K562 (cell line): ENCODE results near the gene TRPC4. TPM values are rescaled to one million over a fixed set of nuclear protein-coding genes. Genes with fewer than 3 reads are reported as not detected.

Source experiments
- ATAC-seq: fragments of 200-7000 bp; cut with Tn5 transposase; 3 replicates; pipeline ENCODE4 v1.9.1; 2020; ENCODE audit warnings: moderate library complexity
- BruUV-seq: library from RNA; stranded (reverse); fragments of 400-500 nt; replicated peaks from 2 replicates; lab custom pipeline; 2021; lab: Mats Ljungman, UMichigan
- CTCF ChIA-PET: fragments of 300-600 bp; formaldehyde crosslinking; extraction: SDS; loops from one replicate; lab custom pipeline; 2021; ENCODE audit warnings: low intra/inter-chr PET ratio; lab: Yijun Ruan, JAX
- POLR2A ChIA-PET: fragments of 300-600, 350-650 bp; sonication (Branson Sonifier 250); formaldehyde crosslinking; extraction: SDS; loops from one replicate; lab custom pipeline; 2021; ENCODE audit warnings: antibody characterized with exemption, inconsistent platforms; lab: Yijun Ruan, JAX
- DNase-seq, 4 experiments: peaks; one replicate each; pipeline versions ENCODE4 v3.0.0 to v3.0.0-alpha.2; 2011 to 2018; ENCODE audit warnings: low spot score in 3 of 4, mixed read lengths in 3 of 4; ENCODE audit errors: extremely low read depth in 1 of 4
- FAIRE-seq: peaks from 2 replicates; lab custom pipeline; 2011; peaks lifted over from hg19 to GRCh38; lab: Jason Lieb, UNC
- H2AFZ ChIP-seq: 2 replicates; pipeline ENCODE4 v1.6.0; 2011; ENCODE audit warnings: low read depth, low read length, control low read depth, inconsistent platforms
- H3K27ac ChIP-seq: fragments of 200-600 bp; 3 replicates; pipeline ENCODE4 v1.8.0; 2011; ENCODE audit warnings: low read depth, mild to moderate bottlenecking, control low read depth, inconsistent platforms, low read length, moderate library complexity, mixed read lengths; ENCODE audit errors: extremely low read depth
- H3K27me3 ChIP-seq, 2 experiments: fragments of 300-600 bp in 1 of 2; 2 replicates in 1 of 2; 3 replicates in 1 of 2; pipeline versions ENCODE4 v1.6.0 to v1.8.0; 2011; ENCODE audit warnings: inconsistent platforms in 2 of 2, low read length in 2 of 2, mild to moderate bottlenecking in 1 of 2, mixed read lengths in 1 of 2, moderate library complexity in 1 of 2; ENCODE audit not compliant: control insufficient read depth in 2 of 2, insufficient read depth in 2 of 2
- H3K36me3 ChIP-seq: fragments of 300-600 bp; 3 replicates; pipeline ENCODE4 v1.8.0; 2011; ENCODE audit warnings: mild to moderate bottlenecking, low read length, inconsistent platforms; ENCODE audit not compliant: control insufficient read depth, insufficient read depth
- H3K4me1 ChIP-seq, 2 experiments: fragments of 200-600 bp in 1 of 2; replicated peaks in 1 of 2; 2 replicates in 1 of 2; 3 replicates in 1 of 2; pipeline versions ENCODE4 v1.5.1 to v1.8.0; 2011; ENCODE audit warnings: inconsistent platforms in 2 of 2, low read length in 2 of 2, mild to moderate bottlenecking in 1 of 2, mixed read lengths in 1 of 2, moderate library complexity in 1 of 2; ENCODE audit not compliant: control insufficient read depth in 2 of 2, insufficient read depth in 2 of 2
- H3K4me2 ChIP-seq: 2 replicates; pipeline ENCODE4 v1.6.1; 2011; ENCODE audit warnings: low read length, control low read depth, inconsistent platforms, mixed read lengths; ENCODE audit not compliant: insufficient read depth
- H3K4me3 ChIP-seq: fragments of 200-600 bp; sonication (generic), shearing (Covaris generic); 2 replicates; pipeline ENCODE4 v1.5.1; 2016; ENCODE audit warnings: control low read depth, inconsistent platforms
- H3K79me2 ChIP-seq: fragments of 200-600 bp; 3 replicates; pipeline ENCODE4 v1.8.0; 2011; ENCODE audit warnings: low read length, inconsistent platforms; ENCODE audit not compliant: control insufficient read depth, insufficient read depth
- H3K9ac ChIP-seq, 2 experiments: 2 replicates each; pipeline versions ENCODE4 v1.6.0 to v1.6.1; 2011; ENCODE audit warnings: low read depth in 2 of 2, low read length in 2 of 2, control low read depth in 1 of 2, inconsistent platforms in 1 of 2, mild to moderate bottlenecking in 1 of 2, mixed read lengths in 1 of 2; ENCODE audit not compliant: insufficient read depth in 1 of 2
- H3K9me1 ChIP-seq: one replicate; pipeline ENCODE4 v1.6.0; 2011; ENCODE audit warnings: inconsistent platforms, mild to moderate bottlenecking, low read length, moderate library complexity; ENCODE audit not compliant: control insufficient read depth, insufficient read depth
- H3K9me3 ChIP-seq: replicated peaks from 2 replicates; pipeline ENCODE4 v1.5.1; 2011; ENCODE audit warnings: low read depth, low read length, inconsistent platforms; ENCODE audit not compliant: control insufficient read depth, insufficient read depth
- H4K20me1 ChIP-seq: replicated peaks from 2 replicates; pipeline ENCODE4 v1.6.1; 2011; ENCODE audit warnings: low read length, inconsistent platforms, mixed read lengths; ENCODE audit not compliant: control insufficient read depth, insufficient read depth
- CAMTA2 ChIP-seq: fragments of 250-450 bp; sonication (Bioruptor Pico); conservative IDR thresholded peaks from 2 replicates; pipeline ENCODE4 v1.5.1; 2022
- CHD2 ChIP-seq: IDR thresholded peaks from 2 replicates; pipeline ENCODE4 v1.6.1; 2011; ENCODE audit warnings: low read depth, low read length
- HSF4 ChIP-seq: fragments of 250-450 bp; sonication (Bioruptor Pico); IDR thresholded peaks from 2 replicates; pipeline ENCODE4 v2.1.2; 2022; ENCODE audit warnings: mild to moderate bottlenecking, moderate library complexity, borderline replicate concordance
- MLX ChIP-seq, 2 experiments: fragments of 450-650 bp in 1 of 2; sonication (generic) in 1 of 2; formaldehyde crosslinking; conservative IDR thresholded peaks; 2 replicates each; pipeline versions ENCODE4 v1.4.0 to v1.8.1; 2020 to 2022; ENCODE audit warnings: mild to moderate bottlenecking in 1 of 2, missing genetic modification reagents in 1 of 2
- PHTF2 ChIP-seq: fragments of 250-450 bp; sonication (Bioruptor Pico); IDR thresholded peaks from 2 replicates; pipeline ENCODE4 v1.5.0; 2021; ENCODE audit warnings: mild to moderate bottlenecking
- PML ChIP-seq: IDR thresholded peaks from 2 replicates; pipeline ENCODE4 v1.6.1; 2012; ENCODE audit warnings: low read length, inconsistent platforms
- SAP30 ChIP-seq: fragments of 200-600 bp; sonication (generic); IDR thresholded peaks from 2 replicates; pipeline ENCODE4 v1.6.1; 2012; ENCODE audit warnings: borderline replicate concordance, low read depth, mild to moderate bottlenecking, moderate library complexity, low read length, control low read depth, inconsistent platforms; ENCODE audit not compliant: insufficient read depth, poor library complexity, severe bottlenecking
- SMARCB1 ChIP-seq: IDR thresholded peaks from 2 replicates; pipeline ENCODE4 v1.6.1; 2011; ENCODE audit warnings: improper control_type of control experiment, low read depth; ENCODE audit not compliant: insufficient read length
- SREBF2 ChIP-seq: sonication (generic); formaldehyde crosslinking; IDR thresholded peaks from 2 replicates; pipeline ENCODE4 v1.4.0; 2020; ENCODE audit warnings: mild to moderate bottlenecking, missing genetic modification reagents
- VEZF1 ChIP-seq: fragments of 200-800 bp; sonication (Bioruptor generic); IDR thresholded peaks from 2 replicates; pipeline ENCODE4 v1.6.1; 2017; ENCODE audit warnings: missing genetic modification characterization, missing compliant biosample characterization
- ZNF124 ChIP-seq: sonication (generic); formaldehyde crosslinking; IDR thresholded peaks from 2 replicates; pipeline ENCODE4 v1.8.1; 2022; ENCODE audit warnings: missing genetic modification reagents
- ZNF175 ChIP-seq: fragments of 200-800 bp; sonication (Bioruptor generic); IDR thresholded peaks from 2 replicates; pipeline ENCODE4 v1.6.1; 2016; ENCODE audit warnings: low read depth, mild to moderate bottlenecking, missing genetic modification characterization, missing compliant biosample characterization
- ZNF41 ChIP-seq: fragments of 250-450 bp; sonication (Bioruptor Pico); conservative IDR thresholded peaks from 2 replicates; pipeline ENCODE4 v1.4.0; 2020; ENCODE audit warnings: mild to moderate bottlenecking
- ZNF639 ChIP-seq, 2 experiments: fragments of 200-800 bp in 1 of 2; sonication (Bioruptor generic) in 1 of 2; sonication (generic) in 1 of 2; formaldehyde crosslinking in 1 of 2; IDR thresholded peaks in 1 of 2; conservative IDR thresholded peaks in 1 of 2; 2 replicates each; pipeline versions ENCODE4 v1.5.0 to v1.6.1; 2016 to 2020; ENCODE audit warnings: missing compliant biosample characterization in 1 of 2, missing genetic modification characterization in 1 of 2, missing genetic modification reagents in 1 of 2
- in situ Hi-C: fragments of 300-500 bp; cut with MboI; formaldehyde crosslinking; loops from 4 replicates; pipeline ENCODE4 v1.15.0; 2018; ENCODE audit warnings: inconsistent platforms, mixed read lengths
- intact Hi-C: fragments of 100-400 bp; cut with micrococcal nuclease; formaldehyde crosslinking; loops from 2 replicates; pipeline ENCODE4 v1.14.2; 2022
- polyA plus RNA-seq, 8 experiments: library from polyadenylated mRNA; depleted of rRNA in 4 of 8; stranded (reverse) in 5 of 8; unstranded in 3 of 8; fragments of >200 nt; fragmentation: Nextera tagmentation in 2 of 8; fragmentation: Illumina TruSeq in 1 of 8; extraction: Ambion mirVana in 2 of 8; extraction: Trizol in 1 of 8; gene quantifications; 2 replicates each; pipeline versions ENCODE4 v1.2.1 to v1.2.3, GENCODE V29; 2011 to 2014; ENCODE audit warnings: inconsistent platforms in 1 of 8, missing spikeins in 1 of 8
- total RNA-seq, 7 experiments: library from RNA; depleted of rRNA in 6 of 7; stranded (reverse); fragments of >200 nt in 6 of 7; fragmentation: Illumina TruSeq in 2 of 7; extraction: Trizol in 2 of 7; gene quantifications; 2 replicates each; pipeline versions ENCODE4 v1.2.1 to v1.2.3, GENCODE V29; 2011 to 2021; ENCODE audit warnings: low replicate concordance in 1 of 7
- TF ChIP-seq, protein P1 (sequence below): fragments of 450-650 bp; IDR thresholded peaks from 2 replicates; pipeline ENCODE4 v1.6.1; 2016; ENCODE audit warnings: missing biosample characterization, missing genetic modification characterization

The TRPC4 gene
- total and polyA plus RNA-seq, 9 of the 15 experiments (the other 6 are each of a cell fraction or from before 2014, with no cell fraction given): 0.03 to 0.04 TPM; not detected in 7

DNA sequence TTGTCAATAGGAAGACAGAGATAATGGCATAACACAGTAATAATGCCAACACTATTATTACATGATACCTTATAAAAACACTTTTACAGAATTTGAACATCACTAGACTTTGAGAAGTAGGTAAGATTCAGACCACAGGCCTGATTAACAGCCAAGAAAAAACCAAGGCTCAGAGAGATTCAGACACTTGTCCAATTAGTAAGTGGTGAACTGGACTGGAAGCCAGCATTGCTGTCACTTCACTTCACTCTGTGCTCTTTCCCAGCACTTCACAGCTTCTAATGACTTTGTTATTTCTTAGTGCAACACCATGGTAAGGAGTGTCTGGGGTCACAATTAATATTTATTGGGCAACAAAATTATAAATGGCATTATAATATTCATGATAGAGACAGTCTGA is 91.9 kb downstream of the TRPC4 start:
- in situ Hi-C loops (no loop called here), intact Hi-C loops (no loop called here)
- BruUV-seq: no TSS peak
- no peak for FAIRE-seq
- Histone ChIP-seq H3K79me2 (no peaks in the 10 kb centered on the region), H3K9ac (no peak overlapping the region), H3K36me3 (no peaks in the 10 kb centered on the region), H3K4me2 (no peak overlapping the region), H4K20me1 (no peaks in the 10 kb centered on the region), H3K27ac (no peak overlapping the region), H3K27me3 (no peaks in the 10 kb centered on the region), H3K4me3 (no peak overlapping the region), H2AFZ (no peak overlapping the region), H3K4me1 (no peaks in the 10 kb centered on the region), H3K9me1 (no peaks in the 10 kb centered on the region), H3K9me3 (no peaks in the 10 kb centered on the region)
- no peak for ATAC-seq
- TF ChIP-seq ZNF124 (CRISPR knock-in tag): no peak
- TF ChIP-seq CHD2: no peak
- no peak for TF ChIP-seq SMARCB1
- no peak for TF ChIP-seq HSF4 (CRISPR knock-in tag)
- TF ChIP-seq CAMTA2: no peak
- no peak for TF ChIP-seq VEZF1 (CRISPR knock-in tag)
- no peak for TF ChIP-seq SREBF2 (CRISPR knock-in tag)
- TF ChIP-seq ZNF639 (CRISPR knock-in tag; conservative IDR thresholded peaks at IDR 0.05 in 1 of 2, IDR thresholded peaks at IDR 0.05 in 1 of 2): no peak
- no peak for TF ChIP-seq ZNF41 (CRISPR knock-in tag)
- TF ChIP-seq MLX (CRISPR knock-in tag; conservative IDR thresholded peaks at IDR 0.05): no peak
- TF ChIP-seq ZNF175 (CRISPR knock-in tag): no peak
- no peak for TF ChIP-seq PML
- no peak for TF ChIP-seq SAP30
- TF ChIP-seq PHTF2 (CRISPR knock-in tag): no peak
- TF ChIP-seq, protein P1, sequence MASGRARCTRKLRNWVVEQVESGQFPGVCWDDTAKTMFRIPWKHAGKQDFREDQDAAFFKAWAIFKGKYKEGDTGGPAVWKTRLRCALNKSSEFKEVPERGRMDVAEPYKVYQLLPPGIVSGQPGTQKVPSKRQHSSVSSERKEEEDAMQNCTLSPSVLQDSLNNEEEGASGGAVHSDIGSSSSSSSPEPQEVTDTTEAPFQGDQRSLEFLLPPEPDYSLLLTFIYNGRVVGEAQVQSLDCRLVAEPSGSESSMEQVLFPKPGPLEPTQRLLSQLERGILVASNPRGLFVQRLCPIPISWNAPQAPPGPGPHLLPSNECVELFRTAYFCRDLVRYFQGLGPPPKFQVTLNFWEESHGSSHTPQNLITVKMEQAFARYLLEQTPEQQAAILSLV (tag): no peak
- POLR2A ChIA-PET: no interaction called here
- CTCF ChIA-PET: no interaction called here
- no peak for DNase-seq
